Measurements from ENCODE around the gene PSMB5.

DNA sequence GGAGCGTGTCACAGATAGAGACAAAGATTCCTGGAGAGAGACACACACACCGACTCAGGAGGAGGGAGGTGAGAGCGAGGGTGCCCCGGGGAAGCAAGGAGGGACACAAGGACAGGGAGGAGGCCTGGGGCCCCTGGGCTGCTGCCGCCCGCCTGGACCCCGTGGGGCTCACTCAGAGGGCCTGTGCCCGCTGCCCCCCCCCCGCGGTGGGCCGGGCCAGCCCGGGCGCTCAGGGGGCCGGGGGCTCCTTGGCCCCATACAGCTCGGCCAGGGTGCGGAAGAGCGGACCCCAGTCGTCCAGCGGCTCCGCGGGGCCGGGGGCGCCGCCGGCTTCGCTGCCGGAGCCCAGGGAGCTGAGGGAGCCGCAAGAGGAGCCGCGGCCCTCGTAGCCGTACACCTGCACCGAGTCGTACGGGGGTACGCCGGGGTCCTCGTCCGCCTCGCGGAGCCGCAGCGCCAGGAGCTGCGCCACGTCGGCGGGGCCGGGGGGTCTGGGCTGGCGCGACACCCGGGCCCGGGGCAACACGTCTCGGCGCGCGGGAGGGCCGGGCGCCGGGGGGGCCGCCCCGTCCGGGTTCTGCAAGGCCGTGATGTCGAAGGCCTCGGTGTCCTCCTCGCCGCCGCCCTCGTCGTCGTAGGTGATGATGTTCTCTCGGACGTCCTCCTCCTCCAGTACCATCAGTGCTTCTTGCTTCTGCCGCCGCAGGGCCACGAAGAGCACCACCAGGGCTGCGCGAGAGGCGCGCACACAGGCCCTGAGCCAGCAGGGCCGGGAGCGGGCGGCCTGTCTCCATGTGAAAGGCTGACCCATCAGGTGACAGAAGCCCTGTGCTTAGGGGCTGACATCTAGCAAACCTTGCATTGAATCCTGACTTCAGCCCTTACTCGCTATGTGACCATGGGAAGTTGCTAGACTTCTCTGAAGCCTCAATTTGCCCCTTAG lies 13.3 kb upstream of the PSMB5 start:
- TF ChIP-seq CTCF (IDR thresholded peaks at IDR 0.05) (no peak), POLR2A (IDR thresholded peaks at IDR 0.05; ENCODE audit: low read depth) (no peak), EP300 (IDR thresholded peaks at IDR 0.05) (no peak)

Measured in esophagus muscularis mucosa (tissue), 4 donors.